Measurements from ENCODE around the gene TTPAL.

Gene TTPAL

DNA sequence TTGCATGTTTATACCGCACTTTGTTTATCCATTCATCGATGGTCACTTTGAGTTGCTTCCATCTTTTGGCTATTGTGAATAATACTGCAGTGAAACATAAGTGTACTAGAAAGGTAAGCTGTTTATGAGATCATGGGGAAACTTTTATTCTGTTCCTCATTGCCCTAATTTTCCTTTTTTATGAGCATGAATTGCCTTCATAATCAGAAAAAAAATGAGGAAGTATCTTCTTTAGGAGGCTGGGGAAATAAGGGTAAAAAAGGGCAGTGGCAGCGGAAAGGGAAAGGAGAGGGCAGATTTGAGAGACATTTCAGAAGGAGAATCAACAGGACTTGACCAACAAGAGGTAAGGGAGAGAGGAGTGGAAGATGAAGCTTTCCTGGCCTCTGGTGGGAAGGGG lies 60.5 kb downstream of the TTPAL start:
- no peaks in the 10 kb centered on the region for H3K36me3 Mint-ChIP-seq
- no peaks in the 10 kb centered on the region for H3K9me3 Mint-ChIP-seq
- CTCF ChIA-PET: no interaction called here
- no peak overlapping the region for H3K4me3 Mint-ChIP-seq
- peaks cover 13% of the 10 kb centered on the region for H3K27me3 Mint-ChIP-seq
- H3K27ac Mint-ChIP-seq: no peak overlapping the region
- H3K4me1 Mint-ChIP-seq: peaks cover 6% of the 10 kb centered on the region
- DNase-seq: no peak

DNA sequence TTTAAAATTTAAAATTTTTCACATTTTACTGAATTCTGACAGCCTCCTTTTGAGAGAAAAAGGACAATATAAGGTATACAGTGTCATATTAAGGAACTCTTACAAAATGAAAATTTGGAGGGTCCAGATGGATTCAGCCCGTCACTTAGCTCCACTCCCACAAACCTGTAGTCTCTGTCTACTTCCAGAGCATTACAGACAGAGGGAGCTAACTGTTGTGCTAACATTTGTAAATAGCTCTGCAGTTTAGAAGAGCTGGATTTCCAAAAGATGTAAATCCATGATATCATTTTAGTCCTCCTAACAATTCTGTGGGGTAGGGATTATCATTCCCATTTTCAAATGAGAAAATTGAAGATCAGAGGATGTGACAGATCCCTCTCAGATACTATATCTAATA lies 62.3 kb downstream of the TTPAL start:
- CTCF ChIA-PET: no interaction called here
- Mint-ChIP-seq H3K27me3 (peaks cover 9% of the 10 kb centered on the region), H3K9me3 (no peaks in the 10 kb centered on the region), H3K27ac (no peak overlapping the region), H3K4me3 (no peak overlapping the region), H3K4me1 (no peaks in the 10 kb centered on the region), H3K36me3 (no peaks in the 10 kb centered on the region)
- DNase-seq: no peak

DNA sequence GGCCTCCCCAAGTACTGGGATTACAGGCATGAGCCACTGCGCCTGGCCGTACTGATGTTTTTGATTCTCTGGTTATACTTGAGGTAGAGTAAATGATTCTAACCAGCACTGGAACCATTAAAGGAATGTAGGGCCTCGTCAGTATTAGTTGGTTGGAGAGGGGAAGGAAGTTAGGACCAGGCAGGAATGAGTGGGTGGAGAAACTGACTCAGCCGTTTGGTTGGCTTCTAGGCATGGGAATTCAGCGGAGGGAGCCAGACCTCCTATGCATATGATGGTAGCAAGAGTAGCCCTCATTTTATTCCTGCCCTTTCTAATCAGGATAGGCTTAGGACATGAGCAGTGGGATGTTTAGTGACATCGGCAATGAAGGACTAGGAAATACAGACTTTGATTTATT lies 65.2 kb downstream of the TTPAL start:
- no peaks in the 10 kb centered on the region for H3K9me3 Mint-ChIP-seq
- no peak overlapping the region for H3K27ac Mint-ChIP-seq
- no peaks in the 10 kb centered on the region for H3K4me1 Mint-ChIP-seq
- no peak overlapping the region for H3K4me3 Mint-ChIP-seq
- H3K36me3 Mint-ChIP-seq: no peaks in the 10 kb centered on the region
- CTCF ChIA-PET: no interaction called here
- DNase-seq: no peak
- peaks cover 8% of the 10 kb centered on the region for H3K27me3 Mint-ChIP-seq

DNA sequence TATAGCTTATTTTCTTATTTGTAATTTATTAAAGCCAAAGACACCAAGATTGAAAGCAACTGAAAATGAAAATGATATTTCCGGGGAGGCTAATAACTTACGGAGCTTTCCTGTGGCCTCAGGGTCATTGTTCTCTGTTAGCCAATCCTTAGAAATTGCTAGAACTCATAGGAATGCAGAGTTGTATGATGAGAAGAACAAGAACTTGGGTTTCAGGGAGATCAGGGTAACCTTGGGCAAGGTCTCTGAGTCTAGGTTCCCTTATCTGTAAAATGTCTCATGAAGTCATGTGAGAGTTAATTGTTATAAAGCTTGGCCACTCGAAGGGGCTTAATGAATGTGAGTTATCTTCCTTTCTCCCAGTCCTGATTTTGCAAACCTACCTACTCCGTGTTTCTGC lies 66.3 kb downstream of the TTPAL start:
- CTCF ChIA-PET: interaction anchor here (0.9 kb wide), 1 partner anchor 56 kb away, joined by 3 read pairs; no protein-coding TSS in a partner anchor
- no peak for DNase-seq
- Mint-ChIP-seq H3K4me3 (no peak overlapping the region), H3K4me1 (no peaks in the 10 kb centered on the region), H3K27ac (no peak overlapping the region), H3K36me3 (no peaks in the 10 kb centered on the region), H3K27me3 (no peaks in the 10 kb centered on the region), H3K9me3 (no peaks in the 10 kb centered on the region)

DNA sequence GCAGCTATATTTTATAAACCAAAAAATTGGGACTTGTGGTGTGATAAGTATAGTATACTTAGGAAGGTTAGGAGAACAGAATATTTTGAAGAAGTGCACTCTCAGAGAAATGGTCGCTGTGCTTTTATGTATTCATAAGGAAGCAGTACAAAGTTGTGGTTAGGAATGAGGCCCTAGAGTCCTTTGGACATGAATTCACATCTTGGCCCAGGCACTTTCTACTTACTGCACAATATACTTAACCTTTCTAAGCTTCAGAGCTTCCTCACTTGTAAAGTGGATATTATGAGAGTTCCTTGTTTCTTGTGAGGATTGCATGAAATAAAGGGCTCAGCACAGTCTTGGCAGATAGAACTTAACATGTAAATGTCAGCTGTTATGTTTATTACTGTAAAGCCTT lies 67.2 kb downstream of the TTPAL start:
- Mint-ChIP-seq H3K27ac (no peak overlapping the region), H3K36me3 (no peaks in the 10 kb centered on the region), H3K27me3 (no peaks in the 10 kb centered on the region), H3K9me3 (no peaks in the 10 kb centered on the region), H3K4me1 (no peaks in the 10 kb centered on the region), H3K4me3 (no peak overlapping the region)
- no peak for DNase-seq
- CTCF ChIA-PET: no interaction called here

DNA sequence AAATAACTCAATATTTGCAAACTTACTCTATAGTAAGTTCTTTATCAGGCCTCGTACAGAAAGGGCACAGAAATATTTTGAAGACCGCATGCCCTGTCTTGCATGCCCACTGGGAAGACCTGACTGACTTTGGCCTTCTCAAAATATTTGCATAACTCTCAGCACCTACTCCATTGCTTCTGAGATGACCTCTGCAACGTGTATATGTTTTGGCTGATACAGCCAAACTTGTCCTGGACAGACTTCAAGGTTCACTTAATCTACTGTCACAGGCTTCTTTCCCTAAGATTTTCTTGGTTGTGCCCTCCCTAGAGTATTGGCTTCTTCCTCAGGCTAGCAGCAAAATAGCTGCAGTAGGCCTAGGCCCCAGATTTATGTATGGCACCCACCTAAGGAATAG lies 67.7 kb downstream of the TTPAL start:
- Mint-ChIP-seq H3K4me1 (no peaks in the 10 kb centered on the region), H3K27ac (no peak overlapping the region), H3K9me3 (no peaks in the 10 kb centered on the region), H3K27me3 (no peaks in the 10 kb centered on the region), H3K36me3 (no peaks in the 10 kb centered on the region), H3K4me3 (no peak overlapping the region)
- no peak for DNase-seq
- CTCF ChIA-PET: no interaction called here
